Activated CD8-positive, alpha-beta T cell treated with anti-CD3 and anti-CD28 coated beads, Interleukin-2, amount 10 ng/mL, durations not matched to agents 7 days and 5 days (primary cell): ENCODE data around the gene ATOSB. TPM values are rescaled to one million over a fixed set of nuclear protein-coding genes. Genes with fewer than 3 reads are reported as not detected.

ENCODE experiments used
- total RNA-seq, 2 experiments: library from RNA; stranded (reverse); gene quantifications; one replicate each; pipeline ENCODE4 v1.2.3, GENCODE V29; 2021

Gene ATOSB
- total RNA-seq, 2 experiments from 2014 or later, result 14.5 to 17.0 TPM

Other genes with a start within 250 kb of the ATOSB start
- gene PHF24, start 157.6 kb downstream of the ATOSB start, total RNA-seq, result not detected
- 1 to 10 TPM; 5.1 to 5.5 TPM for gene DNAJB5, start 126.1 kb downstream of the ATOSB start, total RNA-seq
- gene VCP, start 43.2 kb downstream of the ATOSB start, total RNA-seq, result 100 to 1,000 TPM; 214 to 217 TPM
- 100 to 1,000 TPM; 125 to 136 TPM for gene FANCG, start 35.9 kb downstream of the ATOSB start, total RNA-seq
- gene PIGO, start 19.3 kb downstream of the ATOSB start, total RNA-seq, result 10 to 100 TPM; 22.6 to 23.0 TPM
- 100 to 1,000 TPM; 130 to 138 TPM for gene STOML2, start 12.7 kb downstream of the ATOSB start, total RNA-seq
- under 1 TPM; 0.29 to 0.57 TPM for gene UNC13B, start 46.1 kb upstream of the ATOSB start, total RNA-seq